PFSK-1 (cell line): ENCODE measurements around the gene DOC2B.

ENCODE experiments used
- FOXP2 ChIP-seq: optimal IDR thresholded peaks from 2 replicates; pipeline ENCODE3; 2011; ENCODE audit warnings: borderline replicate concordance, control low read depth, inconsistent platforms; ENCODE audit not compliant: insufficient read depth; ENCODE audit errors: extremely low read length, extremely low read depth
- POLR2AphosphoS5 ChIP-seq: IDR thresholded peaks from 2 replicates; pipeline ENCODE4 v1.6.1; 2012; ENCODE audit warnings: low read depth, mild to moderate bottlenecking, control low read depth, low read length, moderate library complexity
- SIN3A ChIP-seq: IDR thresholded peaks from 2 replicates; pipeline ENCODE4 v1.6.1; 2012; ENCODE audit warnings: mild to moderate bottlenecking, low read length, moderate library complexity, borderline replicate concordance; ENCODE audit not compliant: insufficient read depth
- TAF1 ChIP-seq: IDR thresholded peaks from 2 replicates; pipeline ENCODE4 v1.6.1; 2012; ENCODE audit warnings: low read length, control low read depth, borderline replicate concordance; ENCODE audit not compliant: insufficient read depth
- TF ChIP-seq, protein P1 (sequence below), 2 experiments: IDR thresholded peaks; 2 replicates each; pipeline versions ENCODE4 v1.6.1 to v1.8.0; 2011 to 2012; ENCODE audit warnings: low read depth in 2 of 2, low read length in 2 of 2, control low read depth in 1 of 2, inconsistent platforms in 1 of 2, mild to moderate bottlenecking in 1 of 2, moderate library complexity in 1 of 2; ENCODE audit not compliant: insufficient read depth in 1 of 2

DNA sequence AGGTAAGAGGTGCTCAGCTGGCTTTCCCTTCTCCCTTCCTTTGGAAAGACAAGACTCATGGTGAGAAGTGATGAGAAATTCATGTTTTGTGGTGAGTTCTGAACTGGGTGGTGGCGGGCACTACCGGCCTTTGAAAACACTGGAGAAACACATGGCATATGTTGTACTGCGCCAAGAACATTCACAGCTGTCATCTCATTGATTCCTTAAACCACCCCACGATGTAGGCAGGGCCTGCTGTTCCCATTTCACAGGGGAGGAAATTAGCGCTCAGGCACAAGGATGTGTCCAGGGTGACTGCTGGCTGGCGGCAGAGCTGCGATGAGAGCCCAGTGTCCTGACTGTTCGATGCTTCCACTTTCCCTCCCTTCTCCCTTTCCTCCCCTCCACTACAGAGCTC, 1.6 kb upstream of the DOC2B start:
- TF ChIP-seq TAF1 (no peak), POLR2AphosphoS5 (no peak), FOXP2 (no peak), SIN3A (no peak)
- TF ChIP-seq, protein P1, sequence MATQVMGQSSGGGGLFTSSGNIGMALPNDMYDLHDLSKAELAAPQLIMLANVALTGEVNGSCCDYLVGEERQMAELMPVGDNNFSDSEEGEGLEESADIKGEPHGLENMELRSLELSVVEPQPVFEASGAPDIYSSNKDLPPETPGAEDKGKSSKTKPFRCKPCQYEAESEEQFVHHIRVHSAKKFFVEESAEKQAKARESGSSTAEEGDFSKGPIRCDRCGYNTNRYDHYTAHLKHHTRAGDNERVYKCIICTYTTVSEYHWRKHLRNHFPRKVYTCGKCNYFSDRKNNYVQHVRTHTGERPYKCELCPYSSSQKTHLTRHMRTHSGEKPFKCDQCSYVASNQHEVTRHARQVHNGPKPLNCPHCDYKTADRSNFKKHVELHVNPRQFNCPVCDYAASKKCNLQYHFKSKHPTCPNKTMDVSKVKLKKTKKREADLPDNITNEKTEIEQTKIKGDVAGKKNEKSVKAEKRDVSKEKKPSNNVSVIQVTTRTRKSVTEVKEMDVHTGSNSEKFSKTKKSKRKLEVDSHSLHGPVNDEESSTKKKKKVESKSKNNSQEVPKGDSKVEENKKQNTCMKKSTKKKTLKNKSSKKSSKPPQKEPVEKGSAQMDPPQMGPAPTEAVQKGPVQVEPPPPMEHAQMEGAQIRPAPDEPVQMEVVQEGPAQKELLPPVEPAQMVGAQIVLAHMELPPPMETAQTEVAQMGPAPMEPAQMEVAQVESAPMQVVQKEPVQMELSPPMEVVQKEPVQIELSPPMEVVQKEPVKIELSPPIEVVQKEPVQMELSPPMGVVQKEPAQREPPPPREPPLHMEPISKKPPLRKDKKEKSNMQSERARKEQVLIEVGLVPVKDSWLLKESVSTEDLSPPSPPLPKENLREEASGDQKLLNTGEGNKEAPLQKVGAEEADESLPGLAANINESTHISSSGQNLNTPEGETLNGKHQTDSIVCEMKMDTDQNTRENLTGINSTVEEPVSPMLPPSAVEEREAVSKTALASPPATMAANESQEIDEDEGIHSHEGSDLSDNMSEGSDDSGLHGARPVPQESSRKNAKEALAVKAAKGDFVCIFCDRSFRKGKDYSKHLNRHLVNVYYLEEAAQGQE (IDR thresholded peaks at IDR 0.05; ENCODE audit: insufficient read depth in 1 of 2, low read depth in 2 of 2, low read length in 2 of 2): no peak
